Kidney epithelial cell (primary cell): ENCODE measurements around the gene DSCAML1. TPM values are rescaled to one million over a fixed set of nuclear protein-coding genes. Genes with fewer than 3 reads are reported as not detected.

Experiments
- DNase-seq: peaks from one replicate; pipeline ENCODE4 v3.0.0-alpha.2; 2010; ENCODE audit warnings: low read depth
- H3K27me3 ChIP-seq: 2 replicates; pipeline ENCODE4 v1.6.0; 2011; ENCODE audit warnings: low read length; ENCODE audit not compliant: control insufficient read depth, insufficient read depth
- H3K36me3 ChIP-seq: 2 replicates; pipeline ENCODE4 v1.5.1; 2011; ENCODE audit warnings: low read length; ENCODE audit not compliant: control insufficient read depth, insufficient read depth
- H3K4me3 ChIP-seq: 2 replicates; pipeline ENCODE4 v1.5.1; 2011; ENCODE audit warnings: low read depth, mild to moderate bottlenecking, control low read depth, low read length
- CTCF ChIP-seq: IDR thresholded peaks from 2 replicates; pipeline ENCODE4 v1.5.1; 2011; ENCODE audit warnings: mild to moderate bottlenecking, moderate library complexity, low read length, control low read depth, inconsistent platforms; ENCODE audit not compliant: insufficient read depth, poor library complexity, severe bottlenecking
- total RNA-seq: library from RNA; depleted of rRNA; stranded (reverse); fragments of >200 nt; gene quantifications from 2 replicates; pipeline ENCODE4 v1.2.3, GENCODE V29; 2015

Gene DSCAML1
- total RNA-seq, 1 donor from 2014 or later, result 3.1 TPM

GRCh38 chr11:117585631-117586030 lies 211.4 kb downstream of the DSCAML1 start:
- H3K27me3 ChIP-seq, result peaks cover 23% of the 10 kb centered on the region
- DNase-seq, result no peak

GRCh38 chr11:117584056-117584830 lies 212.8 kb downstream of the DSCAML1 start:
- H3K36me3 ChIP-seq, result no peaks in the 10 kb centered on the region
- H3K4me3 ChIP-seq, result no peak overlapping the region
- peaks cover 19% of the 10 kb centered on the region for H3K27me3 ChIP-seq
- no peak for TF ChIP-seq CTCF
- no peak for DNase-seq

More at GRCh38 chr11:117585631-117586030, 211.4 kb downstream of the DSCAML1 start:
- no peaks in the 10 kb centered on the region for H3K36me3 ChIP-seq
- TF ChIP-seq CTCF, result no peak
- H3K4me3 ChIP-seq, result no peak overlapping the region

GRCh38 chr11:117583063-117583801 lies 213.8 kb downstream of the DSCAML1 start:
- no peak for TF ChIP-seq CTCF
- DNase-seq, result peak; percentile 51
- H3K36me3 ChIP-seq, result no peaks in the 10 kb centered on the region
- peaks cover 13% of the 10 kb centered on the region for H3K27me3 ChIP-seq
- no peak overlapping the region for H3K4me3 ChIP-seq

- DNase-seq, result no peak
- peaks cover 6% of the 10 kb centered on the region for H3K27me3 ChIP-seq
- no peaks in the 10 kb centered on the region for H3K36me3 ChIP-seq
- TF ChIP-seq CTCF, result no peak
- H3K4me3 ChIP-seq, result no peak overlapping the region
Observed at GRCh38 chr11:117582433-117582832, 214.6 kb downstream of the DSCAML1 start.

- no peak for DNase-seq
- no peak for TF ChIP-seq CTCF
- Histone ChIP-seq H3K4me3 (no peak overlapping the region), H3K27me3 (no peaks in the 10 kb centered on the region), H3K36me3 (no peaks in the 10 kb centered on the region)
Observed at GRCh38 chr11:117580866-117581265, 216.2 kb downstream of the DSCAML1 start.
